Cardiac fibroblast (primary cell): ENCODE data around the gene ZNF276.

ENCODE experiments used
- DNase-seq, 2 donors: peaks; one replicate each; pipeline versions ENCODE4 v3.0.0 to v3.0.0-alpha.2; 2010; ENCODE audit warnings: low read depth in 2 of 2
- H3K4me3 ChIP-seq, 2 donors: replicated peaks in 1 of 2; 1 replicate in 1 of 2; 2 replicates in 1 of 2; pipeline ENCODE4 v1.5.1; 2011; ENCODE audit warnings: low read depth in 2 of 2, low read length in 2 of 2, mild to moderate bottlenecking in 2 of 2, moderate library complexity in 1 of 2
- TF ChIP-seq, protein P1 (sequence below): IDR thresholded peaks from one replicate; pipeline ENCODE4 v1.5.1; 2011; ENCODE audit warnings: low read depth, mild to moderate bottlenecking, low read length, inconsistent platforms

The ZNF276 gene

DNA sequence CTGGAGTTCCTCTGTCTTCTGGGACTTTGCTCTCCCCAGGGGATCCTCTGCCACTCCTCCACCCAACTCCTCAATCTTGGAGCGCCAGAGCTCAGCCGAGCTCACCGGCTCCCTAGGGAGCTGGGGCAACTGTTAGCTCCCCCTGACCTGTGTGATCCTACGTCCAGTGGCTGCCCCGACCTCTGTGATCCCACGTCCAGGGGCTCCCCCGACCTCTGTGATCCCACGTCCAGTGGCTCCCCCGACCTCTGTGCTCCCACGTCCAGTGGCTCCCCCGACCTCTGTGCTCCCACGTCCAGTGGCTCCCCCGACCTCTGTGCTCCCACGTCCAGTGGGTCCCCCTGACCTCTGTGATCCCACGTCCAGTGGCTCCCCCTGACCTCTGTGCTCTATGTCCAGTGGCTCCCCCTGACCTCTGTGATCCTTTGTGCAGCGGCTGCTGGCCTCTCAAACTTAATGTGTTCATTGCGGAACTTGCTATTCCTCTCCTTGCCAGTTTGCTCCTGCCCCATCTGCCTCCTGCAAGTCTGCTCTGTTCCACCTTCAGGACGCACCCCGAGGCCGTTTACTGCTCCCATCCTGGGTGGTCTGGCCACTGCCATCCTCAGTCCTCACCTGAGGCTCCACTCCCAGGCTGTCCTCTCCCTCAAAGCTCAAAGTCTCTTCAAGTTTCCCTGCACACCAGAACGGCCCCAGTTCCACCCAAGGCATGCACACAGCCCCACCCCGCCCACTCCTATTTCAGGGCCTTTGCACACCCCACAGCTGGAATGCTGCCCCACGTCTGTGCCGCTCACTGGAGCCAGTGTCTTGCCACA, 3.4 kb upstream of the ZNF276 start:
- DNase-seq = no peak
- no peak overlapping the region for H3K4me3 ChIP-seq
- TF ChIP-seq, protein P1, sequence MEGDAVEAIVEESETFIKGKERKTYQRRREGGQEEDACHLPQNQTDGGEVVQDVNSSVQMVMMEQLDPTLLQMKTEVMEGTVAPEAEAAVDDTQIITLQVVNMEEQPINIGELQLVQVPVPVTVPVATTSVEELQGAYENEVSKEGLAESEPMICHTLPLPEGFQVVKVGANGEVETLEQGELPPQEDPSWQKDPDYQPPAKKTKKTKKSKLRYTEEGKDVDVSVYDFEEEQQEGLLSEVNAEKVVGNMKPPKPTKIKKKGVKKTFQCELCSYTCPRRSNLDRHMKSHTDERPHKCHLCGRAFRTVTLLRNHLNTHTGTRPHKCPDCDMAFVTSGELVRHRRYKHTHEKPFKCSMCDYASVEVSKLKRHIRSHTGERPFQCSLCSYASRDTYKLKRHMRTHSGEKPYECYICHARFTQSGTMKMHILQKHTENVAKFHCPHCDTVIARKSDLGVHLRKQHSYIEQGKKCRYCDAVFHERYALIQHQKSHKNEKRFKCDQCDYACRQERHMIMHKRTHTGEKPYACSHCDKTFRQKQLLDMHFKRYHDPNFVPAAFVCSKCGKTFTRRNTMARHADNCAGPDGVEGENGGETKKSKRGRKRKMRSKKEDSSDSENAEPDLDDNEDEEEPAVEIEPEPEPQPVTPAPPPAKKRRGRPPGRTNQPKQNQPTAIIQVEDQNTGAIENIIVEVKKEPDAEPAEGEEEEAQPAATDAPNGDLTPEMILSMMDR = no peak

DNA sequence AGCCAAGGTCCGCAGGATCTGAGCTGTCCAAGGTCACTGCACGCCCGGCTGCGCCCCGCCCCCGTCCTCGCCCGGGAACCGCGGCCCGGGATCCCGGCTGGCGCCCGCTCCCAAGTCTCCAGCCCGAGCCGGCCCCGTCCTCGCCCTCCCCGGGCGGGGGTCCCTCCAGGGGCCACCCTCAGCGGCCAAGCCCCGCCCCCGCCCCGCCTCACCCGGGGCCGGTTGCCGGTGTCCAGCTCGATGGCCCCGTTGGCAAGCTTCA, 855 bp upstream of the ZNF276 start:
- DNase-seq = no peak
- TF ChIP-seq, protein P1 = no peak

DNA sequence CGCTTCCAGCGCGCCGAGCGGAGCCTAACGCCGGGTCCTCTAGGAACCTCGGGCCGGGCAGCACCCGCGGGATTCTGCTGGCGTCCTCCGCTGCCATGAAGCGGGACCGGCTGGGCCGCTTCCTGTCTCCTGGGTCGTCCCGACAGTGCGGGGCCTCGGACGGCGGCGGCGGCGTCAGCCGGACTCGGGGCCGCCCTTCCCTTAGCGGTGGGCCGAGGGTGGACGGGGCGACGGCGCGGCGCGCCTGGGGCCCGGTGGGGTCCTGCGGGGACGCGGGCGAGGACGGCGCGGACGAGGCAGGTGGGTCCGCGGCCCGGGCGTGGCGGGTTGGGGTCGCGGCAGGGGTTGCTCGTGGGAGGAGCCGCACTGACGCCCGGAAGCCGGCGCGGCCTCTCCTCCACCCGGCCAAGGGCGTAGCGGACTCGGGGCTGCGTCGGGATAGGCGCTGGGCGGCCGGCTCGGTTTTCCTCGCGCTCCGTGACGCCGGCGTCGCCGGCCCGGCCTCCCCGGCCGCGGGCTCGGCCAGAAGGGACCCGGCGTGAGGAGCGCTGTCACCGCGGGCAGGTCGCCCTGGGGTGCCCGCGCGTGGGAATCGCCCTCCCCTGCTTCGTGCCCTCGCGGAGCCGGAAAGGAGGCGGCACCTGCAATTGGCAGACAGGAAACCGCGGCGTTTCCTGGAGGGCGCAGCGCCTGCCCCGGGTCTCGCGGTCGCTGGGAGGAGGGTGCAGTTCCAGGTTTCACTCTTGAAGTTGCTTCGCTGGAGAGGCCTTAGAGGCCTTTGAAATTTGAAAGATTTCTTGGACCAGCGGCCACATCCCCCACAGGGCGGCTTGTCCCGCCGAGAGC, 432 bp downstream of the ZNF276 start:
- peak; percentile 55 to 76 for DNase-seq
- TF ChIP-seq, protein P1 = no peak
- H3K4me3 ChIP-seq = peak overlapping the region; percentile 73 to 76

More for the DNA sequence above, 855 bp upstream of the ZNF276 start:
- H3K4me3 ChIP-seq = peak overlapping the region; percentile 73 to 76

DNA sequence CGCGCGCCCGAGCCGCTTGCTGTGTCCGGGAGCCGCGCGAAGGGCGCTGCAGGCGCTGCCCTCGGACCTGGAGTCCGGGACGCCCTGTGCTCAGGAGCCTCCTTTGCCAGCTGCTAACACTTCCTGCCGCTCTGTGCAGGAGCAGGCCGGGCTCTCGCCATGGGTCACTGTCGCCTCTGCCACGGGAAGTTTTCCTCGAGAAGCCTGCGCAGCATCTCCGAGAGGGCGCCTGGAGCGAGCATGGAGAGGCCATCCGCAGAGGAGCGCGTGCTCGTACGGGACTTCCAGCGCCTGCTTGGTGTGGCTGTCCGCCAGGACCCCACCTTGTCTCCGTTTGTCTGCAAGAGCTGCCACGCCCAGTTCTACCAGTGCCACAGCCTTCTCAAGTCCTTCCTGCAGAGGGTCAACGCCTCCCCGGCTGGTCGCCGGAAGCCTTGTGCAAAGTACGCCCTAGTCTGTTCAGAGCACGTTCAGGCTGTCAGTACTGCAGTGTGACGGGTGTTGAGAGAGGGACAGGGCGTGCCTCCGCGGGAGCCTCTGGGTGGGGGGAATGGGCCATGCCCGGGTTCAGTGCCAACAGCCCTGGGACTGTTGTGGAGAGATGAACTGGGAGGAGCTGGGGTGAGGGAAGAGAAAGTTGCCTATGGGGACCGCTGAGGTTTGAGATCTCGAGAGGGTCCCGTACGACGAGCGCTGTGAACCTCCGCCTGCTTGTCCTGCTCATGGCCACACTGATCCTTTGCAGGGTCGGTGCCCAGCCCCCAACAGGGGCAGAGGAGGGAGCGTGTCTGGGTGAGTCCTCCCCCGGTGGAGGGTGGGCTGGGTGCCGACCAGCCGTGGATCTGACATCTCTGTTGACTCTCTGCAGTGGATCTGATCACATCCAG, 1.3 kb downstream of the ZNF276 start:
- TF ChIP-seq, protein P1 = no peak
- DNase-seq = peak; percentile 64 to 70
- H3K4me3 ChIP-seq = peak overlapping the region; percentile 73 to 76

DNA sequence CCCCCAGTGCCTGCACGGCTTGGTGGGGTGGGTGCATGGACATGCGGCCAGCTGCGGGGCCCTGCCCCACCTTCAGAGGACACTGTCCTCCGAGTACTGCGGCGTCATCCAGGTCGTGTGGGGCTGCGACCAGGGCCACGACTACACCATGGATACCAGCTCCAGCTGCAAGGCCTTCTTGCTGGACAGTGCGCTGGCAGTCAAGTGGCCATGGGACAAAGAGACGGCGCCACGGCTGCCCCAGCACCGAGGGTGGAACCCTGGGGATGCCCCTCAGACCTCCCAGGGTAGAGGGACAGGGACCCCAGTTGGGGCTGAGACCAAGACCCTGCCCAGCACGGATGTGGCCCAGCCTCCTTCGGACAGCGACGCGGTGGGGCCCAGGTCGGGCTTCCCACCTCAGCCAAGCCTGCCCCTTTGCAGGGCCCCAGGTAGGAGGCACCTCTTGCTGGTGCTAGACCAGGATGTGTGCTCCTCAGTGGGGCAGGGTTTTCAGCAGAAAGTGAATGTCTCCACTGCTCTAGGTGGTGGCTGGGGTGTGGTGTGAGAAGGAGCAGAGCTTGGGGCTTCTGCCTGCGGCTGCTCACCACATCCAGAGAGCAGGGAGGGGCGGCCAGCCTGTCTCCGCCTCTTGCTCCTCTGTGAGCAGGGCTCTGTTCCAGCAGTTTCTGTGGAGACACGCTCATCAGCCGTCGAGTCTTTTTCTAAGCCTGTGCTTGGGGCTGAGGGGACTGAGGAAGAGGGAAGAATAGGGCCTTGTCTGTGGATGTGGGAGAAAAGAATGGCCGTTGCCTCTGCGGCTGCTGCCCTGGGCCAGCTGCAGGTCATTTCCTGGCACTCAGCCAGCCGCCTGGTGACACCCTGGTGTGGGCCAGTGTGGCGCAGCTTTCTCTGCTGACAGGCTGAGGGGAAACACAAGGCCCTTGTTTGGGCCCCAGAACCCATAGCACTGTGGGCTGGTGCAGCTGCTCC, 2.2 kb downstream of the ZNF276 start:
- peak overlapping the region in 1 of 2 donors; percentile 76 for H3K4me3 ChIP-seq

More for the DNA sequence above, 2.2 kb downstream of the ZNF276 start:
- TF ChIP-seq, protein P1 = no peak
- DNase-seq = peak in 1 of 2 donors; percentile 47
